Subcutaneous adipose tissue (tissue), 4 donors: ENCODE results near the gene ELK4. TPM values are rescaled to one million over a fixed set of nuclear protein-coding genes. Genes with fewer than 3 reads are reported as not detected.

Experiments used
- total RNA-seq, 4 donors: library from RNA; depleted of rRNA; stranded (reverse); fragments of >200 nt; gene quantifications; one replicate each; pipeline ENCODE4 v1.1.0, GENCODE V29; 2016
- TF ChIP-seq, protein P1 (sequence below): fragments of 450-650 bp; IDR thresholded peaks from one replicate; pipeline ENCODE4 v1.5.1; 2016; ENCODE audit warnings: low read depth, mild to moderate bottlenecking, control low read depth, antibody characterized with exemption, moderate library complexity

The ELK4 gene
- total RNA-seq, 4 donors from 2014 or later = 25.8 to 42.2 (median 29.6) TPM

DNA sequence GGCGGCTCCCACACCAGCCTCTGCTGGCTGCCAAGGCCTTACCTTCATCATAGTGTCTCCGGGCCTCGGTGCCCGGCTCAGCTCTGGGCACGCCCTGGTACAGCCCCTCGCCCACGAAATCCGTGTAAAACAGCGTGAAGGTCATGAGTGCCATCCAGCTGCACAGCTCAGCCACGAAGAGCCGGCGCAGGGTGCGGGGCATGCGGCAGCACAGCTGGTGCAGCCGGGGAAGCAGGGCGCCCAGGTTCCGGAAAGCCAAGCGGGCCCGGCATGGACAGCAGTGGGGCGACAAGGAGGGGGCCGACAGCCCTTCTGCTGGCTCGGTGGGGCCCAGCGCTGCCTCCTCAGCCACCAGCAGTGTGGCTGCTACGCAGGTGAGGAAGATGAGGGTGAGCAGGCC lies 31.0 kb upstream of the ELK4 start:
- TF ChIP-seq, protein P1, sequence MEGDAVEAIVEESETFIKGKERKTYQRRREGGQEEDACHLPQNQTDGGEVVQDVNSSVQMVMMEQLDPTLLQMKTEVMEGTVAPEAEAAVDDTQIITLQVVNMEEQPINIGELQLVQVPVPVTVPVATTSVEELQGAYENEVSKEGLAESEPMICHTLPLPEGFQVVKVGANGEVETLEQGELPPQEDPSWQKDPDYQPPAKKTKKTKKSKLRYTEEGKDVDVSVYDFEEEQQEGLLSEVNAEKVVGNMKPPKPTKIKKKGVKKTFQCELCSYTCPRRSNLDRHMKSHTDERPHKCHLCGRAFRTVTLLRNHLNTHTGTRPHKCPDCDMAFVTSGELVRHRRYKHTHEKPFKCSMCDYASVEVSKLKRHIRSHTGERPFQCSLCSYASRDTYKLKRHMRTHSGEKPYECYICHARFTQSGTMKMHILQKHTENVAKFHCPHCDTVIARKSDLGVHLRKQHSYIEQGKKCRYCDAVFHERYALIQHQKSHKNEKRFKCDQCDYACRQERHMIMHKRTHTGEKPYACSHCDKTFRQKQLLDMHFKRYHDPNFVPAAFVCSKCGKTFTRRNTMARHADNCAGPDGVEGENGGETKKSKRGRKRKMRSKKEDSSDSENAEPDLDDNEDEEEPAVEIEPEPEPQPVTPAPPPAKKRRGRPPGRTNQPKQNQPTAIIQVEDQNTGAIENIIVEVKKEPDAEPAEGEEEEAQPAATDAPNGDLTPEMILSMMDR = no peak

DNA sequence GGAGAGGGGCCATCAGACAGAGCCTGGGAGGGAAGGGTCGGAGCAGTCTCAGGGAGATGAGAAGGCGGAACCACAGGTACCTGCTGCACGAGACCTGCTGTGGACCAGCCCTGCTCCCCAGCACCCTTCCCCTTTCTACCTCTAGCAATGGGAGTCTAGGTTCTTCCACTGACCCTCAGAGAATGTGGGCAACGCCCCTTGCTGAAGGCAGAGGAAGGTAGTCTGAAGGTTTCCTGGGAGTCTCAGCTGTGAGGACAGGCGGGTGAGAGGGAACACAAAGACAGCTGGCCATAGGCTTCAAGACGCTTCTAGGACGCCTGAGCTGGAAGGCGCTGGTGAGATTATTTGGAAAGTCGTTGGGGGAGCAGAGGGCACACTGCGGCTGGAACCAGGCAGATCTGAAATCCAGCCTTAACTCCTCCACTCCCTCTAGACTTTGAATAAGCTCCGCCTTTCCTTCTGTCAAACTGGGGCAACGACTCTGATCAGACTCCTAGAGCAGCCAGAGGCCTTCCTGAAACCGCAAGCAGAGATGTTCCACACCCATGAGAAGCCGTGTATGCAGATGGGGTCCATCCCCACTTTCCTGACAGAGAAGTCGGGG lies 30.4 kb upstream of the ELK4 start:
- TF ChIP-seq, protein P1 = no peak

DNA sequence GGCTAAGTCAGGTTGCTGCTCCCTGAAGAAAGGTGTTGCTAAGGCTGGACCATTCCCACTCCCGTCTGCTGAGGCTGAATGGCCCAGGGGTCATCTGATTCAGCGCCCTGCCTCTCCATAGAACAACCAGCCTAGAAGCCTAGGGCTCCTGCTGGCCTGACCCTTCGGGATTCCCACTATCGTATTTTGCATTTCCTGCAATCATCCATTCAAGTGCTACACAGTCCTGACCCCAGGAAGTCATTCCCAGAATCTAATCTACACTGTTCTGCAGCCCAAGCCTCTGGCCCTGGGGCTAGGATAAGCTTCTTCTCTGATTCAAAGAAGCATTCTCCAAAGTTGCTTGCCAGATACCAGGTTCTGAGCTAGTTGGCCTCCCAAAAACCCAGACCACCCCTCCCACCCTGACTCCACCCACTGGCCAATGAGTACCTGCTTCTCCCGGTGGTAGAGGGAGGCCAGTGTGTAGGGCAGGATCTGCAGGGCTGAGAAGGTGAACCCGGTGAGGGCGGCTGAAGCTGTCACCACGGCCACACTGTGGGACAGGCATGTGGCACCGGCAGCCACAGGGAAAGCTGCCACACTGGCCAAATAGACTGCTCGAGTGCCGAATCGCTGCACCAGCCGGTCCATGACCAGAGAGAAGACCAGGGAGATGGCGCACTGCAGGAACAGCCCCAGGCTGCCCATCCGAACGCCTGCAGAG lies 29.8 kb upstream of the ELK4 start:
- TF ChIP-seq, protein P1 = no peak

DNA sequence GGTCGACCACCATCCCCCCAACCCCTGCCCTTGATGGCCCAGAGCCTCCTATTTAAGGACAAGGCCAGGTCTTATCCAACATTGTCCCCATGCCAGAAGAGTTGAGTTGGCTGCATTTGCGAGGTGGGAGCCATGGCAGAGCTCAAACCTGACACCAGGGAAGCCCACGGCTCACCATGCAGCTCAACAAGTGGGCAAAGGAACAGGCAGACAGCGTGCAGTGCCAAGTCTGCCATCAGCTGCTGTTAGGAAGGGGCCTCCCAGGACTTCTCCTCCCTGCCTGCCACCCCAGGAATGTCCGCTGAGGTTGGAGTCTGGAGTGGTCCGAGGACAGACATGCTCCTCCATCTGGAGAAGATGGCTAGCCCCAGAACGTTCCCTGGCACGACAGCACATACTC lies 28.6 kb upstream of the ELK4 start:
- TF ChIP-seq, protein P1 = no peak

DNA sequence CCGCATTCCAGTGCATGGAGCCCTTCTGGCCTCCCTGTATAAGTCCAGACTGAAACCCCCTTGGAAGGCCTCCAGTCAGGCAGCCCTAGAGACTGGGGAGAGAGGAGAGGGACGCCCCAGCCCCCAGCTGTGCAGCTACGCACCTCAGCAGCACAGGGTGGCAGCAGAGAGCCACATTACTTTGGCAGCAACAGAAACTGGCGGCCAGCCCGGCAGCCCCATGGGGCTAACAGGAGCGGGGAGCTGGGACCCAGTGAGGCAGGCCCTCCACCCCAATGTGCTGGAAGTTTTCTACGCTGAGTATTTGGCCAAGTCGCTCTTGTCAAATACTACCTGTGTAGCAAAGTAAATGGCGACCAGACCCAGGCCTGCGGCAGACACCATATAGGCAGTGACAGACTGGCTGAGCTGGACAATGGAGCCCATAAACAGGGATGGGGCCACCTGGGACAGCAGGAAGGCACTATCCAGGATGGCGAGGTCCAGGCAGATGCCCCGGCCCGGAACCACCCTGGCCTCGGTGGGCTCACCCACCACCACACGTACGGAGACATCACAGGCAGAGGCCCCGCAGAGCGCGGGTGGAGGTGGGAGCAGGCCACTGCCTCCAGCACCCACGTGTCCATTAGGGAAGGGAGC lies 27.3 kb upstream of the ELK4 start:
- TF ChIP-seq, protein P1 = no peak

DNA sequence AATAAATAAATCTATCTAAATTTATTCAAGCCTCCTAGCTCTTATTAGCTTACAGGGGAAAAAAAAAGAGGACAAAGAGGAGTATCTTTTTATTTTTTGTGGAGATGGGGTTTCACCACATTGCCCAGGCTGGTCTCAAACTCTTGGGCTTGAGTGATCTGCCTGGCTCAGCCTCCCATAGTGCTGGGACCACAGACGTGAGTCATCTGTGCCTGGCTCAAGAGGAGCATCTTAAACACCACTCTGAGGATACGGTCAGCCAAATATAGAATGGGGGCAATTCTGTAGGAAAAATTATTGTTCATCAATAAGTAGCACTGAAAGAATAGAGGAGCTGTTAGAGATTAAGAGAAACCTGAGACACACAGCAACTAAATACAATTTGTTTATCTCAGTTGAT lies 24.4 kb upstream of the ELK4 start:
- TF ChIP-seq, protein P1 = no peak

DNA sequence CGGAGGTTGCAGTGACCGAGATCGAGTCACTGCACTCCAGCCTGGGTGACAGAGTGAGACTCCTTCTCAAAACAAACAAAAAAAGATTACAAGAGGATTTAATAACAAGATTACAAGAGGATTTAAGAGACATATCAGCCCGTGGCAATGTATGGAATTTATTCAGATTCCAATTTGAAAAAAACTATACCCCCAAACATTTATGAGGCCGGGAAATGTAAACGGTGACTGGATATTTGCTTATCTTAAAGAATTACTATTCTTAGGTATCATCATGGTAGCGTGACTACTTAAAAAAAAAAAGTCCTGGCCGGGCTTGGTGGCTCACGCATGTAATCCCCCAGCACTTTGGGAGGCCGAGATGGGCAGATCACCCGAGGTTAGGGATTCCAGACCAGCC lies 21.2 kb upstream of the ELK4 start:
- TF ChIP-seq, protein P1 = no peak
